ENCODE results near the gene OR52K2.
"Not testable (repeated sequence)": the region's sequence is repeated elsewhere in the genome, so short reads cannot be mapped to it uniquely, and the experiment has no call there.

The OR52K2 gene

GRCh38 chr11:4448995-4449394 is at the start of gene OR52K2:
Gene OR52K2 (plus strand): TSS chr11:4449295. CDS start chr11:4449340, 45 bp downstream.
- DNase-seq: no peak
- in situ Hi-C loops (cut with HindIII; ENCODE audit: low pct_ligation_motif_present, low sequenced_read_pairs): no loop called here
- no peak within 1 kb of the TSS for H3K27ac ChIP-seq
- no peak for TF ChIP-seq CTCF (IDR thresholded peaks at IDR 0.05; ENCODE audit: low read depth, low read length, missing control alignments)
- H3K4me3 ChIP-seq (ENCODE audit: low read depth, low read length): no peak within 1 kb of the TSS
- no peaks in the 10 kb centered on the region for H3K27me3 ChIP-seq (replicated peaks)
- no peaks in the 10 kb centered on the region for H3K36me3 ChIP-seq (replicated peaks)

GRCh38 chr11:4406206-4406605 is 42.9 kb upstream of the OR52K2 start:
- H3K27ac ChIP-seq; DNase-seq; in situ Hi-C loops (cut with HindIII; ENCODE audit: low pct_ligation_motif_present, low sequenced_read_pairs); H3K4me3 ChIP-seq (ENCODE audit: low read depth, low read length); H3K27me3 ChIP-seq (replicated peaks); H3K36me3 ChIP-seq (replicated peaks): not testable (repeated sequence)

GRCh38 chr11:4416306-4416705 is 32.8 kb upstream of the OR52K2 start:
- in situ Hi-C loops (cut with HindIII; ENCODE audit: low pct_ligation_motif_present, low sequenced_read_pairs): no loop called here
- H3K27ac ChIP-seq: no peak overlapping the region
- no peak for TF ChIP-seq CTCF (IDR thresholded peaks at IDR 0.05; ENCODE audit: low read depth, low read length, missing control alignments)
- no peak for DNase-seq
- no peaks in the 10 kb centered on the region for H3K36me3 ChIP-seq (replicated peaks)
- H3K4me3 ChIP-seq (ENCODE audit: low read depth, low read length): no peak overlapping the region
- H3K27me3 ChIP-seq (replicated peaks): no peaks in the 10 kb centered on the region

- no peaks in the 10 kb centered on the region for H3K27me3 ChIP-seq (replicated peaks)
- H3K27ac ChIP-seq: no peak overlapping the region
- no peak overlapping the region for H3K4me3 ChIP-seq (ENCODE audit: low read depth, low read length)
- TF ChIP-seq CTCF (IDR thresholded peaks at IDR 0.05; ENCODE audit: low read depth, low read length, missing control alignments): no peak
- in situ Hi-C loops (cut with HindIII; ENCODE audit: low pct_ligation_motif_present, low sequenced_read_pairs): no loop called here
- no peak for DNase-seq
- no peaks in the 10 kb centered on the region for H3K36me3 ChIP-seq (replicated peaks)
Observed at GRCh38 chr11:4416816-4417215, 32.3 kb upstream of the OR52K2 start.

- no peak for DNase-seq
- H3K4me3 ChIP-seq (ENCODE audit: low read depth, low read length): no peak overlapping the region
- no peaks in the 10 kb centered on the region for H3K36me3 ChIP-seq (replicated peaks)
- H3K27ac ChIP-seq: no peak overlapping the region
- in situ Hi-C loops (cut with HindIII; ENCODE audit: low pct_ligation_motif_present, low sequenced_read_pairs): no loop called here
- TF ChIP-seq CTCF (IDR thresholded peaks at IDR 0.05; ENCODE audit: low read depth, low read length, missing control alignments): no peak
- no peaks in the 10 kb centered on the region for H3K27me3 ChIP-seq (replicated peaks)
Observed at GRCh38 chr11:4418403-4418802, 30.7 kb upstream of the OR52K2 start.

GRCh38 chr11:4430051-4430450 is 19.0 kb upstream of the OR52K2 start:
- Histone ChIP-seq H3K4me3 (ENCODE audit: low read depth, low read length) (no peak overlapping the region), H3K27me3 (replicated peaks) (no peaks in the 10 kb centered on the region), H3K27ac (no peak overlapping the region), H3K36me3 (replicated peaks) (no peaks in the 10 kb centered on the region)
- in situ Hi-C loops (cut with HindIII; ENCODE audit: low pct_ligation_motif_present, low sequenced_read_pairs): no loop called here
- DNase-seq: no peak
- TF ChIP-seq CTCF (IDR thresholded peaks at IDR 0.05; ENCODE audit: low read depth, low read length, missing control alignments): no peak

Data from brain microvascular endothelial cell (primary cell).